H1 (cell line): ENCODE results near the gene TMEM14C. TPM values are rescaled to one million over a fixed set of nuclear protein-coding genes. Genes with fewer than 3 reads are reported as not detected.

Experiments used
- CTCF ChIA-PET: fragments of 300-600 bp; sonication (Branson Sonifier 250); formaldehyde crosslinking; loops from one replicate; lab custom pipeline; 2021; ENCODE audit not compliant: partially characterized antibody; lab: Charles Lee
- POLR2A ChIA-PET: fragments of 300-600 bp; sonication (Branson Sonifier 250); formaldehyde crosslinking; loops from one replicate; lab custom pipeline; 2021; ENCODE audit warnings: inconsistent platforms; ENCODE audit not compliant: partially characterized antibody; lab: Charles Lee
- DNase-seq, 2 experiments: peaks; one replicate each; pipeline versions ENCODE4 v3.0.0 to v3.0.0-alpha.2; 2010 to 2022; ENCODE audit warnings: low spot score in 2 of 2, low read depth in 1 of 2, mixed read lengths in 1 of 2
- FAIRE-seq: peaks from 2 replicates; lab custom pipeline; 2011; peaks lifted over from hg19 to GRCh38; lab: Jason Lieb, UNC
- H2AFZ ChIP-seq: 2 replicates; pipeline ENCODE4 v1.8.1; 2012; ENCODE audit warnings: low read length, inconsistent platforms
- H2AK5ac ChIP-seq: 2 replicates; pipeline ENCODE4 v1.6.1; 2013; ENCODE audit warnings: low read depth, low read length
- H2BK120ac ChIP-seq: replicated peaks from 2 replicates; pipeline ENCODE3; 2013; ENCODE audit warnings: low read depth, low read length, inconsistent platforms
- H2BK12ac ChIP-seq: 2 replicates; pipeline ENCODE4 v1.6.1; 2013; ENCODE audit warnings: low read depth, low read length
- H2BK15ac ChIP-seq: 2 replicates; pipeline ENCODE4 v1.6.1; 2013; ENCODE audit warnings: low read length
- H2BK20ac ChIP-seq: 2 replicates; pipeline ENCODE4 v1.6.1; 2013; ENCODE audit warnings: low read length
- H2BK5ac ChIP-seq: 2 replicates; pipeline ENCODE4 v1.6.1; 2013; ENCODE audit warnings: low read depth, low read length
- H3K14ac ChIP-seq: 2 replicates; pipeline ENCODE4 v1.6.1; 2013; ENCODE audit warnings: inconsistent platforms; ENCODE audit not compliant: insufficient read length
- H3K18ac ChIP-seq: 2 replicates; pipeline ENCODE4 v1.6.1; 2013; ENCODE audit warnings: low read length; ENCODE audit errors: extremely low read depth
- H3K23ac ChIP-seq: 2 replicates; pipeline ENCODE4 v1.6.1; 2013; ENCODE audit warnings: inconsistent platforms; ENCODE audit not compliant: insufficient read length
- H3K23me2 ChIP-seq: 2 replicates; pipeline ENCODE4 v1.6.1; 2013; ENCODE audit warnings: low read depth, low read length
- H3K27ac ChIP-seq: 2 replicates; pipeline ENCODE4 v1.6.1; 2011; ENCODE audit warnings: low read depth, low read length, inconsistent platforms
- H3K27me3 ChIP-seq, 4 experiments: replicated peaks in 1 of 4; 1 replicate in 1 of 4; 2 replicates in 3 of 4; pipeline versions ENCODE4 v1.6.1 to v1.8.1; 2011 to 2013; ENCODE audit warnings: low read length in 3 of 4, mild to moderate bottlenecking in 3 of 4, inconsistent platforms in 2 of 4, mixed read lengths in 2 of 4, moderate library complexity in 1 of 4; ENCODE audit not compliant: control insufficient read depth in 3 of 4, insufficient read depth in 3 of 4; ENCODE audit errors: extremely low read depth in 1 of 4
- H3K36me3 ChIP-seq, 4 experiments: 2 replicates each; pipeline versions ENCODE4 v1.6.1 to v1.8.1; 2011 to 2013; ENCODE audit warnings: mild to moderate bottlenecking in 4 of 4, low read length in 3 of 4, moderate library complexity in 2 of 4, control low read depth in 1 of 4, inconsistent platforms in 1 of 4; ENCODE audit not compliant: insufficient read depth in 4 of 4, control insufficient read depth in 2 of 4
- H3K4ac ChIP-seq: replicated peaks from 2 replicates; pipeline ENCODE3; 2013; ENCODE audit warnings: low read length, low read depth, mixed read lengths, inconsistent platforms; ENCODE audit not compliant: insufficient read length
- H3K4me1 ChIP-seq, 4 experiments: replicated peaks in 1 of 4; 1 replicate in 1 of 4; 2 replicates in 3 of 4; pipeline versions ENCODE4 v1.6.1 to v1.8.1; 2011 to 2013; ENCODE audit warnings: low read length in 3 of 4, inconsistent platforms in 2 of 4, mixed read lengths in 1 of 4; ENCODE audit not compliant: insufficient read depth in 4 of 4, control insufficient read depth in 3 of 4
- H3K4me2 ChIP-seq, 2 experiments: 2 replicates each; pipeline versions ENCODE4 v1.6.1 to v1.8.1; 2011 to 2013; ENCODE audit warnings: low read depth in 2 of 2, low read length in 2 of 2, control low read depth in 1 of 2, inconsistent platforms in 1 of 2, mild to moderate bottlenecking in 1 of 2; ENCODE audit not compliant: insufficient read depth in 1 of 2
- H3K4me3 ChIP-seq, 4 experiments: fragments of 200-600, 300-600 bp in 1 of 4; sonication (generic), shearing (Covaris generic), sonication (Bioruptor Twin) in 1 of 4; 2 replicates each; pipeline versions ENCODE4 v1.5.1 to v1.8.1; 2011 to 2016; ENCODE audit warnings: low read length in 4 of 4, low read depth in 3 of 4, control low read depth in 2 of 4, inconsistent platforms in 2 of 4, mild to moderate bottlenecking in 2 of 4, mixed read lengths in 1 of 4, moderate library complexity in 1 of 4; ENCODE audit not compliant: insufficient read depth in 2 of 4; ENCODE audit errors: extremely low read depth in 1 of 4
- H3K56ac ChIP-seq: replicated peaks from 2 replicates; pipeline ENCODE3; 2013; ENCODE audit warnings: low read depth, mild to moderate bottlenecking, mixed read lengths, low read length, inconsistent platforms; ENCODE audit not compliant: insufficient read length
- H3K79me1 ChIP-seq: 2 replicates; pipeline ENCODE4 v1.6.1; 2013; ENCODE audit warnings: low read depth, low read length, control low read depth
- H3K79me2 ChIP-seq, 2 experiments: 2 replicates each; pipeline versions ENCODE4 v1.6.1 to v1.8.1; 2012 to 2013; ENCODE audit warnings: low read length in 2 of 2, mild to moderate bottlenecking in 2 of 2, inconsistent platforms in 1 of 2; ENCODE audit not compliant: insufficient read depth in 2 of 2, control insufficient read depth in 1 of 2
- H3K9ac ChIP-seq, 4 experiments: replicated peaks in 1 of 4; 1 replicate in 1 of 4; 2 replicates in 3 of 4; pipeline versions ENCODE4 v1.6.1 to v1.8.1; 2011 to 2013; ENCODE audit warnings: low read depth in 3 of 4, low read length in 3 of 4, control low read depth in 2 of 4, mild to moderate bottlenecking in 2 of 4, moderate library complexity in 2 of 4, inconsistent platforms in 1 of 4; ENCODE audit errors: extremely low read depth in 1 of 4
- H3K9me3 ChIP-seq, 2 experiments: 2 replicates each; pipeline versions ENCODE4 v1.6.1 to v1.8.1; 2012 to 2013; ENCODE audit warnings: mild to moderate bottlenecking in 2 of 2, moderate library complexity in 2 of 2, control low read depth in 1 of 2, inconsistent platforms in 1 of 2, low read depth in 1 of 2, low read length in 1 of 2, mixed read lengths in 1 of 2; ENCODE audit not compliant: insufficient read depth in 2 of 2
- H4K20me1 ChIP-seq, 2 experiments: replicated peaks in 1 of 2; 2 replicates each; pipeline versions ENCODE3 to v1.8.1; 2011 to 2013; ENCODE audit warnings: inconsistent platforms in 2 of 2, low read length in 2 of 2, mild to moderate bottlenecking in 1 of 2; ENCODE audit not compliant: insufficient read depth in 2 of 2, control insufficient read depth in 1 of 2
- H4K5ac ChIP-seq: 2 replicates; pipeline ENCODE4 v1.6.1; 2013; ENCODE audit warnings: low read length, low read depth, mixed read lengths, inconsistent platforms; ENCODE audit not compliant: insufficient read length
- H4K8ac ChIP-seq: 2 replicates; pipeline ENCODE4 v1.8.0; 2013; ENCODE audit warnings: mild to moderate bottlenecking, moderate library complexity, low read length, inconsistent platforms; ENCODE audit not compliant: insufficient read depth; ENCODE audit errors: extremely low read depth
- H4K91ac ChIP-seq: replicated peaks from 2 replicates; pipeline ENCODE3; 2013; ENCODE audit warnings: low read length, mixed read lengths, inconsistent platforms; ENCODE audit not compliant: insufficient read length
- POLR2A ChIP-seq, 2 experiments: IDR thresholded peaks; 1 replicate in 1 of 2; 2 replicates in 1 of 2; pipeline ENCODE4 v1.6.1; 2011; ENCODE audit warnings: low read depth in 2 of 2, low read length in 2 of 2, mild to moderate bottlenecking in 2 of 2; ENCODE audit errors: control extremely low read depth in 1 of 2
- SAP30 ChIP-seq: fragments of 300-600 bp; sonication (generic); IDR thresholded peaks from 2 replicates; pipeline ENCODE4 v1.7.1; 2012; ENCODE audit warnings: low read length, moderate library complexity, mild to moderate bottlenecking, inconsistent platforms; ENCODE audit not compliant: insufficient read depth, insufficient replicate concordance
- WGBS, 2 experiments: shearing (Covaris generic) in 1 of 2; methylation state at CpG; one replicate each; pipeline versions ENCODE4 v1.1.6 to v1.1.7; 2013 to 2015; ENCODE audit warnings: low lambda C conversion rate in 2 of 2, mixed read lengths in 2 of 2, inconsistent platforms in 1 of 2, low coverage in 1 of 2, missing lambda C conversion rate in 1 of 2; ENCODE audit not compliant: insufficient replicate concordance in 2 of 2, insufficient coverage in 1 of 2, insufficient read length in 1 of 2; ENCODE audit errors: extremely low coverage in 1 of 2, missing lambda C conversion rate in 1 of 2; 5-methylcytosine and 5-hydroxymethylcytosine counted together
- polyA plus RNA-seq, 7 experiments: library from polyadenylated mRNA; depleted of rRNA in 3 of 7; stranded (reverse) in 5 of 7; unstranded in 2 of 7; fragments of >200 nt in 5 of 7; fragments of 200-250 nt in 2 of 7; gene quantifications; 1 replicate in 5 of 7; 2 replicates in 1 of 7; 4 replicates in 1 of 7; pipeline versions ENCODE4 v1.2.1 to v1.2.3, GENCODE V29; 2011 to 2013; ENCODE audit warnings: missing spikeins in 2 of 7, mixed read lengths in 2 of 7
- total RNA-seq: library from RNA; stranded (reverse); fragmentation: NEBNext Ultra II Directional; extraction: Animal tissue kit (Norgen Biotek cat#: 25700); gene quantifications from 2 replicates; pipeline ENCODE4 v1.2.1, GENCODE V29; 2021

TMEM14C gene
- total and polyA plus RNA-seq, 2 of the 8 experiments (the other 6 are each of a cell fraction or from before 2014, with no cell fraction given) = 116 to 157 TPM

DNA sequence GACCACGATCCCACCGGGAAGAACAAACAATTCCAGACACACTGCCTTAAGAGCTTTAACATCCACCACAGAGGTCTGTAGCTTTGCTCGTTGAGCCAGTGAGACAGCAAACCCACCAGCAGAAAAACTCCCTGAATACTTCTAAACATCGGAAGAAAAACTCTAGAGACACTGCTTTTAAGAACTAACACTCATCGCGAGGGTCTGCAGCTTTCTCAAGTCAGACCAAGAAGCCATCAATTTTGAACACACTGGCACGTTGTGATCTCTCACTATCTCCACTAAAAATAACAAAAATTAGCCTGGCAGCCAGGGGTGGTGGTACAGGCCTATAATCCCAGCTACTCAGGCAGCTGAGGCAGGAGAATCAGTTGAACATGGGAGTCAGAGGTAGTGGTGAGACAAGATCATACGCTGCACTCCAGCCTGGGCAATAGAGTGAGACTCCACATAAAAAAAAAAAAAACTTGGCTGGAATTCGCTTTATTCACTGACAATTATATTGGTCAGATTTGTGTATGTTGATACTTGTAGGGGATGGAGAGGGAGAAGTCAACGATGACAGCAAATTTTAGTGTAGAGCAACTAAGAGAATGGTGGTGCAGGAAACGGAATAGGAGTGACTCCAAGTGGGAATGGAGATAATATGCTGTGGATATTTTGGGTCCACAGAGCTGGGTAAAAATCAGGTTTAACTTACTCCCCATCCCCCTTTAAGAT lies 860 bp upstream of the TMEM14C start:
- 0 out of 2 replicates have a peak overlapping the region, but pooled peaks have one; percentile 66 for H2BK20ac ChIP-seq
- H4K91ac ChIP-seq = peak overlapping the region; percentile 61
- FAIRE-seq (no peak), DNase-seq (no peak)
- H2AK5ac ChIP-seq = peak overlapping the region; percentile 69; the same call in 1 of the 2 replicates
- peak overlapping the region; percentile 79 to 95 for H3K4me2 ChIP-seq
- H3K23me2 ChIP-seq = peaks cover 4% of the 10 kb centered on the region; the same call in 1 of the 2 replicates
- peak overlapping the region; percentile 29; the same call in 1 of the 2 replicates for H4K8ac ChIP-seq
- H2BK120ac ChIP-seq = no peak overlapping the region
- peaks cover 0 to 9% of the 10 kb centered on the region in 2 experiments; a peak in 3 of 4 replicates for H3K9me3 ChIP-seq
- peak overlapping the region in 2 of 4 experiments; percentile 31 to 46; a peak in 2 of 7 replicates for H3K9ac ChIP-seq
- WGBS, 2 experiments = 89% methylated on average over 11 of the region's 11 CpGs; no CpG with 5 or more reads in 1 of the 2 experiments
- H2BK15ac ChIP-seq = peak overlapping the region; percentile 99; the same call in 1 of the 2 replicates
- no peak overlapping the region for H3K56ac ChIP-seq
- peaks cover 8 to 18% of the 10 kb centered on the region in 2 experiments; a peak in 3 of 4 replicates for H3K79me2 ChIP-seq
- peak overlapping the region; percentile 77; the same call in 1 of the 2 replicates for H2BK5ac ChIP-seq
- peaks cover 3 to 17% (median 9%) of the 10 kb centered on the region in 4 experiments; a peak in 5 of 8 replicates for H3K36me3 ChIP-seq
- peak overlapping the region; percentile 18 for H4K5ac ChIP-seq
- H3K14ac ChIP-seq = no peak overlapping the region
- H3K27me3 ChIP-seq = no peaks in the 10 kb centered on the region
- peak overlapping the region; percentile 49 for H3K4ac ChIP-seq
- 0 out of 2 replicates have a peak overlapping the region, but pooled peaks have one; percentile 31 for H2BK12ac ChIP-seq
- TF ChIP-seq POLR2A (IDR thresholded peaks at IDR 0.05; ENCODE audit: control extremely low read depth in 1 of 2, low read depth in 2 of 2, low read length in 2 of 2) (peak in 1 of 2 experiments; percentile 15; a peak in 1 of 3 replicates), SAP30 (no peak)
- H2AFZ ChIP-seq = peak overlapping the region; percentile 47
- peaks cover 8% of the 10 kb centered on the region; the same call in 1 of the 2 replicates for H3K79me1 ChIP-seq
- CTCF ChIA-PET = interaction anchor here (0.6 to 2.3 kb wide), 12 partner anchors 11 to 1709 kb away, joined by 3 to 8 read pairs (median 4); partner anchors contain the start of genes C6orf52, PAK1IP1 and TMEM14B
- no peaks in the 10 kb centered on the region for H4K20me1 ChIP-seq
- POLR2A ChIA-PET = interaction anchor here (0.8 to 6.9 kb wide), 17 partner anchors 8 to 139 kb away, joined by 3 to 39 read pairs (median 4); partner anchors contain the start of genes C6orf52, PAK1IP1 and TMEM14B
- H3K4me3 ChIP-seq = peak overlapping the region; percentile 80 to 91 (median 88); a peak in 5 of 8 replicates
- H3K4me1 ChIP-seq = peaks cover 0 to 12% (median 4%) of the 10 kb centered on the region in 4 experiments; a peak in 3 of 7 replicates
- peak overlapping the region; percentile 65; the same call in 1 of the 2 replicates for H3K27ac ChIP-seq
- no peak overlapping the region for H3K18ac ChIP-seq
- no peak overlapping the region for H3K23ac ChIP-seq
